Stimulated activated CD4-positive, alpha-beta T cell treated with anti-CD3 and anti-CD28 coated beads, Interleukin-12 subunit alpha, Interleukin-12 subunit beta, amount 100 ng/mL, for 4 hours (primary cell): ENCODE data around the gene RSU1.

Experiments
- DNase-seq: peaks from one replicate; pipeline ENCODE4 v3.0.0-alpha.2; 2020

Gene RSU1

DNA sequence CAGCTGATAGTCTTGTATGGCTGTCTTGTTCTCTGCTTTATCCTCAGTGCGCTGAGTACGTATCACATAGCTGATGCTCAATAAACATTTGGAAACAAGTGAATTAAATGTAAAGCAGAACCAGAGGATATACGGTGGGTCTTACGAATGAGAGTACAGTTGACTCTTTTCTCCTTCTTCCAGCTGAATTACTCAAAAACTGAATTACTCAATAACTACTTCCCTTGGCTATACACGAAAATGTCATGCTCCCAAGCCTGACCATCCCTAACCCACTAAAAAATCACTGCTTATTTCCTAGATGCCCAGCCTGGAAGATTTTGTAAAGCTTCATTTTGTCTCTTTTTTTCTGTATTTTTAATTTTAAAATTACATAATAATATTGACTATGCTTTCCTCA is 3.2 kb upstream of the RSU1 start:
- no peak for DNase-seq

GRCh38 chr10:16820018-16820417 is 2.8 kb upstream of the RSU1 start:
- DNase-seq: no peak

GRCh38 chr10:16819436-16819835 is 2.2 kb upstream of the RSU1 start:
- DNase-seq: no peak

DNA sequence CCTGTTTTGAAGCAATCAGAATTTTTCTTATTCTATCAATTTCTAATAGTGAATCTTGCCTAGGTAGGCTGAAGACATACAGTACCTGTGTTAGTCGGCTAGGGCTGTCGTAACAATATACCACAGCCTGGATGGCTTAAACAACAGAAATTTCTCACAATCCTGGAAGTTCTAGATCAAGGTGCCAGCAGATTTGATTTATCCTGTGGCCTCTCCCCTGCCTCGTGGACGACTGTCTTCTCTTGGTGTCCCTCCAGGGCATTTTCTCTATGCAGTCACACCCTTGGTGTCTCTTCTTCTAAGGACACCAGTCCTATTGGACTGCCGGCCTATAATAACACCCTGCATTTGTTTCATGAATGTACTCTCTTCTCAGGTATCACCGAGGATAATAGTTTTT is 1.8 kb upstream of the RSU1 start:
- no peak for DNase-seq

DNA sequence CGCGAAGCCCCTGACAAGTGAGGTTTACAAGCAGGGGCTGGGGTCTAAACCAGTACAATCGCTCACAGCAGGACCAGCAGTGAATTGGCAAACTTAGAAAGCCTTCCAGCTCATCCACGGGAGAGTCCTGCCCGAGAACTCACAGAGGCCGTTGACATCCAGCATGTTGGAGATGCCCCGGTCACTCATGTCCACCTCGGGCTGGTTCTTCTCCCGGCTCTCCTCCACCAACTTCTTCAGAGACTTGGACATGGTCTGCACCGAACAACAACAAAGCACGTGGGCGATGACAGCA is 447 bp downstream of the RSU1 start:
- no peak for DNase-seq

DNA sequence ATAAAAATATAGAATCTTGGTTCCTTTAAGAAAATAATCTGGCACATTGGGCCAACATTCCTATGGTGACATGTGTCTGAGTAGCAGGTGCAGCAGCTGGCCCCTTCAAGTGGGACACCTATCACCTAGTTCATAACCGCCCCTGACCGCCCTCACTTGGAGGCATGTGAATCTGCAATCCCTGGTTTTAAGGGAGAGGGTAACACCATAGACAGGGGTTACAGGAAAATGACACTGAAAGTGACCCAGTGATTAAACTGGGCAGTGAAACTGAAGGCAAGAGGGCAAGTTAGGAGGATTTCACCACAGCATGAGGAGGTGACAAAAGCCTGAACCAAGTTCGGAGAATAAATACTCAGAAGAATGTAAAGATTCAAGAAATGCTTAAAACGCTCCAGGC is 1.1 kb downstream of the RSU1 start:
- no peak for DNase-seq

GRCh38 chr10:16814012-16814411 is 3.2 kb downstream of the RSU1 start:
- DNase-seq: no peak

- no peak for DNase-seq
Measured at GRCh38 chr10:16812676-16813075, 4.5 kb downstream of the RSU1 start.

GRCh38 chr10:16811765-16812164 is 5.5 kb downstream of the RSU1 start:
- no peak for DNase-seq

DNA sequence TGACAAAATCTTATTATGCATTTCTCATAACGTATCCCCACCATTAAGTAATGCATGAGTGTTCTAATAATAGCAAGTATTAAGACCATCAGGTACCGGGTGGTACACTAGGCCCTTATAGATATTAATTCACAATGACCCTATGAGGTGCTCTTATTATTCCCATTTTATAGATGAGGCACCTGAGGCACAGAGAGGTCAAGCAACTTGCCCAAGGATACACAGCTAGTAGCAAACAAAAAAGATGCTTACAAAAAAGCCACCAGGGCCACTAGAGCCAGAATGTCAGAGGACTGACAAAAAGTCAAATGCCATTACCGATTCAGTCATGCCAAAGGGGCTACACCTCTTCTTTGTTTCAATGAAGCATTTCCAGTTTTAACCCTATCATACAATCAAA is 5.9 kb downstream of the RSU1 start:
- DNase-seq: no peak

DNA sequence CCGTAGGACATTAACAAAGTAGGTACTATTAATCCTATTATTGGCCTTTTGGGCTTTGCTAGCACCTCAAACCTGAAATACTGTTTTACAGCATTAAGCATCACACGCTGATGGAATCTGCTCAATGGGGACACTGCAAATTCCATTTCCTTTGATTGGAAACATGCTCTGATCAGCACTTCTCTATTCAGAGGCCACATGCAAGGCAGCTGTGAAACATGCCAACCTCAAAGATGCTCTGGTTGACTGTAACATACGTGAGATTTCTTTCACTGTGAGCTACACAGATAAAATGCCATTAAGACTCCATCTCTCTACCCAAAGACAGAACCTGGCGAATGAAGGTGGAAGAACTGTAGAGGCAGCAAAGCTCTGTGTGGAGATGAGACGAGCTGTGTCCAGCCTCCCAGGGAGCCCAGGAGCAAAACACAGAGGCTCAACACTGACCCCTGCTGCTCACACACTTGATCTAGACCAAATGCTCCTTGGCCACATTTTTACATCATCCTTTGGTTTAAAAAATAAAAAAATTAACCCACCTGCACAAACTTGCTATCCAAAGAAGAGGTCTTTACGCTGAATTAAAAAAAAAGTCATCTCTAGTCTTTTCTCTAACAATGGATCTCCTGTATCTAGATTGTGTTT is 8.0 kb downstream of the RSU1 start:
- DNase-seq: peak; percentile 57

DNA sequence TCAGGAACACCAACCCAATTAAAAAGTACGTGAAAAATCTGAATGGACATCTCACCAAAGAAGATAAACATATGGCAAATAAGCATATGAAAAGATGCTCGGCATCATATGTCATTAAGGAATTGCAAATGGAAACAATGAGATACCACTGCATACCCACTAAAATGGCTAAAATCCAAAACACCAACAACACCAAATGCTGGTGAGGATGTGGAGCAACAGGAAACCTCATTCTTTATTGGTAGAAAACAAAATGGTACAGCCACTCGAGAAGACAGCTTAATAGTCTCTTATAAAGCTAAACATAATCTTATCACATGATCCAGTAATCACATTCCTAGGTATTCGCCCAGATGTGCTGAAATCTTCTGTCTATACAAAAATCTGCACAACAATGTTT is 13.1 kb downstream of the RSU1 start:
- DNase-seq: no peak

- no peak for DNase-seq
Measured at GRCh38 chr10:16803464-16803863, 13.8 kb downstream of the RSU1 start.

DNA sequence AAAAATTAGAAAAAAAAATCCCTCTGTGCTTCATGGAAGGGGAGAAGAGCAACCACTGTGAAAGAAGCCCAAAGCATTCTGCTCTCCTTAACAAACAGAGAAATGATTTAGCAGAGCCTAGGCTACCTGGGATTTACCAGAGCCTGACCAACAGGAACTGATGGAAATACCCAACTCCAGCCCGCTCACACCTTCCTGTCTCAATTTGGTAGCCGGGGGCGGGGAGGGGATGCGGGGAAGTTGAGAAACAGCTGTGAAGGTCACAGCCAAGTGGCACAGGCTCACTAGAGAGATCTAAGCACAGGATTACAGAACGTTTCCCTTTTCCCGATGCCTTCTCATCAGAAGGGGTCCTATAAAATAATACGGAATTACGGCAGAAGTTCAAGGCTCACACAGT is 17.6 kb downstream of the RSU1 start:
- DNase-seq: no peak

DNA sequence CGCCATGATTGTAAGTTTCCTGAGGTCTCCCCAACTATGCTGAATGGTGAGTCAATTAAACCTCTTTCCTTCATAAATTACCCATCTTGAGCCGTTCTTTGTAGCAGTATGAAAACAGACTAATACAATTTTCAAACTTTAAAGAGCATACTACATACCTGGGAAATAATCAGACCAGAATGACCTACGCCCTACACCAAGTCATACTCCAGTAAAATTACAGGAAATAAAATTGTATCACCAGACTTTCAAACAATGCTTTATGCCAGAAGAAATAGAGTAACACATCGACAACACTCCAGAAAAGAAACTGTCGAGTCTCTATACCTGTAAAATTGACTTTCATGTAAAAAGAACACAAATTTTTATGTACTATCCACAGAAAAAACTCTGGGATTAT is 18.7 kb downstream of the RSU1 start:
- no peak for DNase-seq

GRCh38 chr10:16795410-16796073 is 21.7 kb downstream of the RSU1 start:
- DNase-seq: no peak

DNA sequence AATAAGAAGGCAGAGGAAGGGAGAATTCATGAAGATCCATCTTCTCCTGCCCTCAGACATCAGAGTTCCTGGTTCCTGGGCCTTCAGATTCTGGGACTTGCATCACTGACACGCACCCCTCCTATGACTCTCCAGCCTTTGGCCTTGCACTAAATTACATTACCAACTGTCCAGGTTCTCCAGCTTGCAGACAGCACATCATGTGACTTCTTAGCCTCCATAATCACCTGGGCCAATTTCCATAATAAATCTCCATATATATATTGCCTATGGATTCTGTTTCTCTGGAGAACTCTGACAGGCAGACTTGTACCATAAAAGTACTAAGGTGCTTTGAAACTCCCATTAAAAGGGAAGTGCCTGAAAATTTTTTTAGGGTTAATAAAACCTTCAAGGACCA is 23.2 kb downstream of the RSU1 start:
- DNase-seq: no peak

- DNase-seq: no peak
Measured at GRCh38 chr10:16792675-16793074, 24.5 kb downstream of the RSU1 start.

DNA sequence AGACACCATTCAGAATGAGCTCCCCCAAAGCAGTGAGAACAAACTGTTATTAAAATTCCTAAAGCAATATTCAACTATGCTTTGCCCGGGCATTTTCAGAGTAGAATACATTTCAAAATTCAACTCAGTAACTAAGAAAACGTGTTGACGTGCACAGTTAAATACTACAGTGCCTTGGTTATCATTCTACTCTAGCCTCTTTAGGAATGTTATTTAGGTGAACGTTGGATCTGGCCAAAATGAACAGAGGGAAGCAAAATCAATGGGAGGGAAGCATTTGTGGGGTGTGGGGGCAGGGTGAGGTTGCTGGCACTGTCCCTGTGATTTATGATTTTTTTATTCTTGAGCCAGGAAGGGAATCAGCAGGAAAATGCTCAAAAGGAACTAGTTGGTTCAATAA is 27.5 kb downstream of the RSU1 start:
- DNase-seq: no peak

DNA sequence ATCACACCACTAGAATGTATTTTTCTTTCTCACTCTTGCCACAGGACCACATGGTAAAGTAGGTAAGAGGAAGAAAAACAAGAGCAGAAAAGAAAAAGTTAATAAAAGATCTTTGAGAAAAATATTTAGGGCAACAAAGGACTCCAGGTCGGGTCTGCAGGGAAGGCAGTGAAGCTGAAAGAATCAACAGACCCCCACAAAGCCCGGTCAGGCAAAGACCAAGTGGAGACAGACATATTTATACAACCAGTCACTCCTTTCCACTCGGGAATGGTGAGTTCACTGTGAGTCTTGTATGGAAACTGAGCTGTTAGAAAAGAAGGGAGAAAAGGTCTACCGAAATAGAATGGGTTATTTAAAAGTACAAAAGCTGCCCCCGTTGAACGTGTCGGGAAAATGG is 28.0 kb downstream of the RSU1 start:
- DNase-seq: no peak

GRCh38 chr10:16788778-16789177 is 28.4 kb downstream of the RSU1 start:
- no peak for DNase-seq

GRCh38 chr10:16788125-16788524 is 29.1 kb downstream of the RSU1 start:
- DNase-seq: no peak

DNA sequence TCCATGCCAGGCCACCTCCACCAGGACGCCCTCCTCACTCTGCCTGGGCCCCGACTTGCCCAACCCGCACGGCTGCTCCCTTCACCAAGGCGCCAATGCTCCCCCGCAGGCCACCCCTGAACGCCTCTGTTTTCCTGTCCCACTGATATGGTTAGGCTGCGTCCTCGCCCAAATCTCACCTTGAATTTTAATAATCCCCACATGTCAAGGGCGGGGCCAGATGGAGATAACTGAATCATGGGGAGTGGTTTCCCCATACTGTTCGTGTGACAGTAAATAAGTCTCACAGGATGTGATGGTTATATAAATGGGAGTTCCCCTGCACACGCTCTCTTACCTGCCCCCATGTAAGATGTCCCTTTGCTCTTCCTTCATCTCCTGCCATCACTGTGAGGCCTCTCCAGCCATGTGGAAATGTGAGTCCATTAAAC is 29.8 kb downstream of the RSU1 start:
- peak; percentile 42 for DNase-seq

GRCh38 chr10:16780338-16780880 is 36.8 kb downstream of the RSU1 start:
- DNase-seq: no peak

- DNase-seq: peak; percentile 56
Measured at GRCh38 chr10:16779384-16779915, 37.8 kb downstream of the RSU1 start.
